HG03064 (cell line): ENCODE measurements around the gene TSPAN14.
"Not testable (repeated sequence)": the region's sequence is repeated elsewhere in the genome, so short reads cannot be mapped to it uniquely, and the experiment has no call there.

Experiments used
- ATAC-seq: cut with Tn5 transposase; IDR thresholded peaks from one replicate; pipeline ENCODE4 v1.9.1; 2021; ENCODE audit warnings: low read depth; ENCODE audit not compliant: unreplicated experiment

The TSPAN14 gene

GRCh38 chr10:80539421-80540031 lies 85.4 kb downstream of the TSPAN14 start:
- no peak for ATAC-seq

DNA sequence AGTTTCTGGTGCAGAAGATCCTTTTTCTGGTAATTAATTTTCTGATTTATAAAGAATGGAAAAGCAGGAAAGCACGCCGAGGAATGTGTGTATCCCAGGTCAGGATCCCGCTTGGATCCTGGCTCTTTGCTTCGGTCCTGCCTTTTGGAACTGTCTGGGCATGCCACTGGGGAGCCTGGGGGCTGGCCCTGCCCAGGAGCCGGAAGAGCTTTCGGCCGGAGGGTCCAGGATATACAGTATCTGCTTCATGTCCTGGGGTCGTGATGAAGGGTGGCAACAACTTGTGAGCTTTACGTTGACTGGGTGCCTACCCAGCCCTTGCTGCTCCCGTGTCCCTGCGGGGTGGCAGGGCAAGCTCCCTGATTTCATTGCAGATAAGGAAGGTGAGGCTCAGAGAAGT lies 86.0 kb downstream of the TSPAN14 start:
- no peak for ATAC-seq

- ATAC-seq = no peak
Observed at GRCh38 chr10:80540618-80540980, 86.5 kb downstream of the TSPAN14 start.

DNA sequence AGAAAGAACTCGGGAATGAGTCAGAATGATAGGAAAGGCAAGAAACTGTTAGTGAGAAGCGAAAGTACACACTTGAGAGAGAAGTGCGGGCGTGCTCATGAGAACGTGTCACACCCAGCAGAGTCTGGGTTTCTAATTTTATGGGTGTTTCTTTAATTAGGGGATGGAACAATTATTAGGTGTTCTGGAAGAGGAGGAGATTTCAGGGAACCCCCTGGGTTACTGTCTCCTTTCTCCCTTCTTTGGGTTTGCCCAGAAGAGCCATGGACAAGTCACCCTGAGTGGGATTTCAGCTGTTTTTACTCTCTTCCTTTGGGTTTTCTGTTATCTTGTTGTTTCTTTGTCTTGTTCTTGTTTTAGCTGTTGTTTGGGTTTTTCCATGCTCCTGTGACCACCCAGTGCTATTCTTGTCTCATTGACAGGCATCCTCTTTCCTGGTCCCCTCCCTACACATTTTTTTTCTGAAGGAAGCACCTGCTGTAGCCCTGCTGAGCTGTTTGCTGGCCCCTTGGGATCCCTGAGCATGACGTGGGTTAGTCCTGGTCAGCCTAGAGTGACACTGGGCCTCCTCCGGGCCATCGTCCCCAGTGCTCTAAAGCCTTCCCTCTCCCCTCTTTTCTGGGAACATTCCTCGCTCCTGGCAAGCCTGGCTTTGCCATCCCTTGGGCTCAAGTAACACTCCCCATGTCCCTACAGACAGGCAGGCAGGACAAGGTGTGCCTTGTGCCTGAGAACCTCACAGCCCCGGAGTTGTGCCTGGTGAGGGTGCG lies 87.1 kb downstream of the TSPAN14 start:
- peak; percentile 54 for ATAC-seq

DNA sequence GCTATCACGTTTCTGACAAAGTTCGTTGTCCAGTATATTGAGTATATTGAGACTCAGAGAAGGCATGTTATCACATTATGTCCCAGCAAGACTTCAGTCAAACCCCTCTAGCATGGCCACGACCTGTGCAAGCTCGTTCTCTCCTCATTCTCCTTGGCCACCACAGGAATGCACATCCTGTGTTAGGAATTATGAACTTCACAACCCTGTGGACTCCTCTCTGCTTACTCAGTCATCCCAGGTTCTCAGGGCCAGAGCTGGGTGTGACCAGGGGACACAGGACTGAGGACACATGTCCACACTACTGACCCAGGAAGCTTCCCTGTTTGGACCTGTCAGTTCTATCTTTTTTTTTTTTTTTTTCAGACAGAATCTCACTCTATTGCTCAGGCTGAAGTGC lies 87.9 kb downstream of the TSPAN14 start:
- no peak for ATAC-seq

- ATAC-seq = no peak
Observed at GRCh38 chr10:80542652-80543318, 88.7 kb downstream of the TSPAN14 start.

GRCh38 chr10:80543319-80543672 lies 89.2 kb downstream of the TSPAN14 start:
- ATAC-seq = not testable (repeated sequence)

DNA sequence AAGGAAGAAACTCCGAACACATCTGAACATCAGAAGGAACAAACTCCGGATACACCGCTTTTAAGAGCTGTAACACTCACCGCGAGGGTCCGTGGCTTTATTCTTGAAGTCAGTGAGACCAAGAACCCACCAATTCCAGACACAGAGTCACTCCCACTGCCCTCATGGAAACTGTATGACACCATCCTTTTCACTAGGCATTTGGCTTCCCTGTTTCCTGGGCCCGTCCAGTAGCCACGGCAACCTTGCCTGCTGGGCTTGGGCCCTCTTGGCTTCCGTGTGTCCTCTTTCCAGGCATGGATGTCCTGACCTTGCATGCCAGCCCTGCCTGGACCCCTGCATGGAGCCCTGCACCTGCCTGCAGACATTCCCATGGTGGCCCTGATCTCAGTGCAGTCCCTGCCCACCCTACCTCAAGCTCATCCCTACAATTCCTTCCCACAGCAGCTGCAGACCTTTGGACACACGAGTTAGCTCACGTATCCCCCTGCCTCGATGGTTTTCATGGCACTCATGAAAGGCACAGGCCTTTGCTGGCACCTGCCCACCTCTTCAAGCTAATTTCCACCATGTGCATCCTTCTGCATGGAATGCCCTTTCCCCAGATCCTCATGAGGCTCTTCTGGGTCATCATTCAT lies 90.3 kb downstream of the TSPAN14 start:
- ATAC-seq = no peak

- no peak for ATAC-seq
Observed at GRCh38 chr10:80545258-80545881, 91.3 kb downstream of the TSPAN14 start.

GRCh38 chr10:80552151-80552646 lies 98.1 kb downstream of the TSPAN14 start:
- ATAC-seq = no peak

DNA sequence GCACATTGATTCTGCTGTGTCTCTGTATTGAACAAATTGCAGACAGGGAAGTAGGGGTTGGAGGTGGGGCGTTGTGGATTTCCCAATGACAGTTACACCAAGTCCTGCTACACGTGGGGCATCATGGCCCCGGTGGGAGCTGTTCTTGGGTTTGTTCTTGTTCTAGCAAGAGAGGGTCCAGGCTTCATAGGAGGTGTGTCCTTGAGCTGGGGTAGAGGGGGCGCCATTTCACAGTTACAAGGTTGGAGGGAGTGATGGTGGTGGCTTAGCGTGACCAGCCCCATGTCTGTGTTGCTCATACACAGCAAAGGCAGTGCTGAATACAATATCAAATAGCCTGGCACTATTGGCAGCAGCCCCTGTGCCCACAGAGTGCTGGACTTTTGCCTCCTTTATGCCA lies 99.3 kb downstream of the TSPAN14 start:
- ATAC-seq = no peak

DNA sequence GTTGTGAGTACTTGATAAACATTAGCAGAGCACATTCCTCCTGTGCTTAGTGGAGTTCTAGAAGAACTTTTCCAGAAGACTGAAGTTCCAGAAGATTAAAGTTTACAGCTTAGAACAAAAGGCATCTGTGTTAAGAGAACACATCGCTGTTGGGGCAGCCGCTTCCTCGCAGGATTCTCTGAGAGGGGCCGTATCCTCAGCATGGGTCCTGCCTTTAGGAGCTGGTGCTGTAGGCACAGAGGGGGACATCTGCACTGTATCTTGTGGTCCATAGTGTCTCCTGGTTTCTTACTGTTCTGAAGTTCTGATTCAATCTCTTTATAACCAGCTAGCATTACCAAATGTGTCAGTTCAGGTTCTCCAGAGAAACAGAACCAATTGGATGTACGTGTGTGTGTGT lies 99.9 kb downstream of the TSPAN14 start:
- no peak for ATAC-seq

DNA sequence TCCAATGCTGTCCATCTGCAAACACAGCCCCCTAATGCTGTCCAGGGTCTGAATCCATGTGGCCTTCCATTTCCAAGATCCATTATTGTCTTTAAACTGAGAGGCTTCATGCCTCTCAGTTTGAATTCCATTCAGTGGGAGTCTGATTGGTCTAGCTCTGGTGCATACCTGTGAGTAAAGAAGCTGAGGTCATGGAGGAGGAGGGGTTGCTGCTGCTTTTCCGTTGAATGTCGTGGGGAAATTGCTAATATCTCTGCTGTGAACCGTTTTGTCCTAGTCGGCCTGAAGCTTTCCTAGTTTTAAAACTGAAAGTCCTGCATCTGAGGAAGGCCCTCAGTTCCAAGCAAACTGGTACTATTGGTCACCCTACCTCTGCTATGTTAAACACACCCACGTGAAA lies 101.3 kb downstream of the TSPAN14 start:
- no peak for ATAC-seq

- ATAC-seq = no peak
Observed at GRCh38 chr10:80561950-80562349, 107.8 kb downstream of the TSPAN14 start.

GRCh38 chr10:80567292-80567691 lies 113.2 kb downstream of the TSPAN14 start:
- ATAC-seq = no peak

- no peak for ATAC-seq
Observed at GRCh38 chr10:80569131-80569895, 115.2 kb downstream of the TSPAN14 start.

GRCh38 chr10:80571352-80571751 lies 117.2 kb downstream of the TSPAN14 start:
- ATAC-seq = no peak

GRCh38 chr10:80579181-80579763 lies 125.2 kb downstream of the TSPAN14 start:
- no peak for ATAC-seq

GRCh38 chr10:80579849-80580637 lies 125.9 kb downstream of the TSPAN14 start:
- ATAC-seq = no peak
